DMS114 treated with DMSO at 0.1 percent for 48 hours (cell line): Measurements from ENCODE around the gene NUBPL.
"Not testable (repeated sequence)": the region's sequence is repeated elsewhere in the genome, so short reads cannot be mapped to it uniquely, and the experiment has no call there.

ENCODE experiments used
- DNase-seq: peaks from one replicate; lab custom pipeline; 2025; ENCODE audit not compliant: unreplicated experiment; lab: John Stamatoyannopoulos, UW

NUBPL gene

GRCh38 chr14:31726337-31726736 lies 165.1 kb downstream of the NUBPL start:
- DNase-seq: no peak

- no peak for DNase-seq
Observed at GRCh38 chr14:31727797-31728196, 166.6 kb downstream of the NUBPL start.

- no peak for DNase-seq
Observed at GRCh38 chr14:31740688-31741087, 179.5 kb downstream of the NUBPL start.

GRCh38 chr14:31745741-31746140 lies 184.5 kb downstream of the NUBPL start:
- no peak for DNase-seq

- DNase-seq: no peak
Observed at GRCh38 chr14:31746326-31746725, 185.1 kb downstream of the NUBPL start.

GRCh38 chr14:31749275-31749674 lies 188.1 kb downstream of the NUBPL start:
- DNase-seq: no peak

GRCh38 chr14:31751047-31751446 lies 189.8 kb downstream of the NUBPL start:
- not testable (repeated sequence) for DNase-seq

- DNase-seq: no peak
Observed at GRCh38 chr14:31752867-31753661, 191.9 kb downstream of the NUBPL start.

GRCh38 chr14:31758941-31759340 lies 197.7 kb downstream of the NUBPL start:
- DNase-seq: no peak

- no peak for DNase-seq
Observed at GRCh38 chr14:31760277-31760676, 199.1 kb downstream of the NUBPL start.

- DNase-seq: no peak
Observed at GRCh38 chr14:31761325-31761724, 200.1 kb downstream of the NUBPL start.

GRCh38 chr14:31763041-31763440 lies 201.8 kb downstream of the NUBPL start:
- DNase-seq: no peak

- DNase-seq: no peak
Observed at GRCh38 chr14:31766315-31766892, 205.2 kb downstream of the NUBPL start.

GRCh38 chr14:31768355-31768754 lies 207.2 kb downstream of the NUBPL start:
- DNase-seq: no peak

GRCh38 chr14:31770271-31770670 lies 209.1 kb downstream of the NUBPL start:
- no peak for DNase-seq

- DNase-seq: no peak
Observed at GRCh38 chr14:31774567-31774966, 213.4 kb downstream of the NUBPL start.

- DNase-seq: no peak
Observed at GRCh38 chr14:31777312-31777711, 216.1 kb downstream of the NUBPL start.

- peak; percentile 3 for DNase-seq
Observed at GRCh38 chr14:31781578-31781977, 220.4 kb downstream of the NUBPL start.

- no peak for DNase-seq
Observed at GRCh38 chr14:31785574-31785973, 224.4 kb downstream of the NUBPL start.

GRCh38 chr14:31787377-31787776 lies 226.2 kb downstream of the NUBPL start:
- no peak for DNase-seq

- no peak for DNase-seq
Observed at GRCh38 chr14:31788340-31788739, 227.1 kb downstream of the NUBPL start.

GRCh38 chr14:31792726-31793125 lies 231.5 kb downstream of the NUBPL start:
- no peak for DNase-seq

GRCh38 chr14:31797946-31798345 lies 236.7 kb downstream of the NUBPL start:
- DNase-seq: not testable (repeated sequence)
